ENCODE measurements around the gene LTA4H.

LTA4H gene

DNA sequence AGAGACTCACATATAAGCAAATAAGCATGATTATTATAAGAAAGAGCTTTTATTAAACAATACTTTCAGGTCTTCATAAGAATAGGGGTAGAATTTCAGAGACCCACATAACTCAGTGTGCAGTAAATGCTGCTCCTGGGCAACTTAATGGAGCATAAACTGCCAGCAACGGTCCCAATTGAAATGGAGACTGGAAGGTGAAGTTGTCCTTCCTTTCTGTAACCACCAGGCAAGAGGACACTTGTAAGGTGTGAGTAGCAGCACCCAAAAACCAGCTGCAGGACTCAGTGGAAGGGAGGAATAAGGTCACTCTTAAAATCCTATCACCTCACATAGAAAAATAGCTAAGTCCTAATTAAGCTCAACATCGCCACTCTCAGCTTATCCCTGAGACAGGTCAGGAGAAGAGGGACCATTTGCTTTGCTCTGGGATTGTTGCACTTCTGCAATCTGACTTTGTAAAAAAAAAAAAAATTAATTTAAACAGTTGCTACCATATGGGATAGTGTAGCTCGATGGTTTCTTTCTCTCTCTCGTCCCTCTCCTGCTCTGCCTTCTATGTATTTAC is 22.7 kb upstream of the LTA4H start:
- DNase-seq (ENCODE audit: low spot score), result no peak

DNA sequence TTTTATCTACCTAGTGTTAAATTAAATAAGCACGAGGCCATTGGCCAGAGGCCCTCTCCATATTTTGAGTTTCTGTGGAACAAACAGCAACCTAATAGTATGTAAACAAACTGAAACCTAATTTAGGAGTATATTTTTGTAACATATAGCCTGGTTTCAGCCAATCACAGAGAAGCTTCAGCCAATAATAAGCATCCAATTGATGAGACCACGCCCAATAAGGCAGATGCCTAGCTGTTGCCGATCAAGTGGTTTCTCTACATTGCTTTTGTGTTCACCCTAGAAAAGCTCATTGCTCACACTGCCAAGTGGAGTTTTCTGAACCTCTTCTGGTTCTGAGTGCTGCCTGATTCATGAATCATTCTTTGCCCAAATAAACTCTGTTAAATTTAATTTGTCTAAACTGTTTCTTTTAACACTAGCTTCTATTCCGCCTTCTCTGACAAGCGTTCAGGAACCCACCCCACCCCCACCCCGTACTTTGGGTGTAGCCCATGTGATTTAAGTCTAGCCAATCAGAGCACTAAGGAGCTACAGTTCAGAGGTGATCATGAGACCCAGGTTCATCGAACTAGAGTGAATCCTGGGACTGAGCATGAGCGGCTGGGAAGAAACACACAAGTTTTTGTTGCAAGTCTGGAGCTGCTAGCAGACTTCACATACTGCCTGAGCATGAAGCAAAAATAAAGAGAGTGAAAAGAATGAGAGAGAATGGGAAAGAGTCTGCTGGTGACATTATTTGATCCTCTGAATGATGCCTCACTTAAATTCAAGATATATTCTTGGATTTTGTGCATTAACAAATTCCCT is 21.5 kb upstream of the LTA4H start:
- no peak for DNase-seq (ENCODE audit: low spot score)

DNA sequence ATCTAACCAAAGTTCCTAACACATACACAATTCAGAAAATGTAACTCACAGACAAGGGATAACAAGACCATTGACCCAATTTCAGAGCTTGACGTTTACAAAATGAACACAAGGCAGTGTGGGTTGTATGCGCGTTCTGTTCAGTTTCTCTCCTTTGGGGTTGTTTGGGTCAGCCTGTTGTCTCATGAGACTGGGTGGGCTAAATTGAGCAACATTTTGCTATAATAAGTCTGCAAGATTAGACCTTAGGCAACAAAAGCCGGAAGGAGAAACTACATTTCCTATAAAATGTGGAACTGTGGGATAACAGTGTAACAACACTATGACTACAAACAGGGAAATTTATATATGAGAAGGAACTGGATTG is 18.8 kb upstream of the LTA4H start:
- no peak for DNase-seq (ENCODE audit: low spot score)

DNA sequence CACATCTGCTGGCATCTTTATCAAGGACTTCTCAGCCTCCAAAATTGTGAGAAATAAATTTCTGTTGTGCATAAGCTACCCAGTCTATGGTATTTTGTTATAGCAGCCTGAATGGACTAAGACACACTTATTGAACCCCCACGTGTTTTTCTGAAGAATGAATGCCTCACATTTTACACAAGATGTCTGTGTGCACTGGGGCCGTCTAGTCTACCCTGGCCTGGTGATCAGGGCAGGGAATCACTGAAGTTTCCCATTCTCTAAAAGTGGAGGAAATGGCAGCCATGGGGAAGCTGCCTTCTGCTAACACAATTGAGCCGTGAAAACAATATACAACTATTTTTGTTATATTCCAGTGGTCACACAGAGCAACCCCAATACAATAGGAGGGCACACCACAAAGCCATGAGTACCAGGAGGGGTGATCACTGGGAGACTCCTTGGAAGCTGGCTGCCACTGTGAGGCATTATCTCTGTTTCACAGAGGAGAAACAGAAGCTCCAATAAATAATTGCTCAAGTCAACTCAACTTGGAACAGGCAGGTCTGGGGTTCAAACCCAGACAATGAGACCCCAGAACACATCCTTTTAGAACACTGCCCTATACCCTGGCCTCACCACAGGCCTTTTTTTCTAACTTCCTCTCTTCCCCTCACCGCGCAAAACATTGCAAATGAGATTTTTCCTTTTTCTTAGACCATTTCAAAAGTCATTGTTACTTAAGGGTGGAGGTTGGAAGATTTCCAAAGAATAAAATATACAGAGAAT is 18.3 kb upstream of the LTA4H start:
- no peak for DNase-seq (ENCODE audit: low spot score)

DNA sequence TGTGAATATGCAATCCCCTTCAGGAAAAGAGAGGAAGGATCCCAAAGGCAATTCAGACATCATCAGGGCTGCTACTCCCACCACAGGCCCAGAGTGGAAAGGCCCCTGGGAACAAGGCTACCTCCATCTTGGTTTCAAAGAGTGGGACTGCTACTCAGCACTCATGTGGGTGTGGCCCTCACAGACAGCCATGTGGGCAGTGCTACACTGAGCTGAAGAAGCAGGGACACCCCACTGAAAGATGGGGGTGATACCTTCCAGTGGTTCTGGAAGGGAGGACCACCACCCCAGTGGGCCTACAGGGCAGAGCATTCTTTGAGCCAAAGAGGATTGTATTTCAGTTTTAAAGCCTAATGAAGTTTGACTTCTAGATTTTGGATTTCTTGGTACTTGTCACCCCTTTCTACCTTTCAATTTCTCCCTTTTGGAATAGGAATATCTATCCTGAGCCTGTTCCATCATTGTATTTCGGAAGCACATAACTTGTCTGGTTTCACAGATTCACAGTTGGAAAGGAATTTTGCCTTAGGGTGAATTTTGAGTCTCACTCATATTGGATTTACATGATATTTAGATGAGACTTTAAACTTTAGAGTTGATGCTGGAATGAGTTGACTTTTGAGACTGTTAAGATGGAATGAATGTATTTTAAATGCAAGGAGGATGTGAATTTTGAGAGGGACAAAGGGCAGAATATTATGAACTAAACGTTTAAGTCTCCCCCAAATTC is 16.5 kb upstream of the LTA4H start:
- DNase-seq (ENCODE audit: low spot score), result no peak

DNA sequence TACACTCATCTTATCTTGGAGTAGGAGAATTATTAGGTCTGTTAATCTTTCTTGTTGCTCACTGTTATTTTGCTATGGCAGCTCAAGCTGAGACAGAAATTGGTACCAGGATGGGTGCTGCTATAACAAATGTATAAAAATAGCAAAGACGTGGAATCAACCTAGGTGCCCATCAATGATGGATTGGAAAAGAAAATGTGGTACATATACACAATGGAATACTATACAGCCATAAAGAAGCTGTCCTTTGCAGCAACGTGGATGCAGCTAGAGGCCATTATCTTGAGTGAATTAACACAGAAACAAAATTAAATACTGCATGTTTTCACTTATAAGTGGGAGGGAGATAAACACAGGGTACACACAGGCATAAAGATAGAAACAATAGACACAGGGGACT is 14.8 kb upstream of the LTA4H start:
- no peak for DNase-seq (ENCODE audit: low spot score)

DNA sequence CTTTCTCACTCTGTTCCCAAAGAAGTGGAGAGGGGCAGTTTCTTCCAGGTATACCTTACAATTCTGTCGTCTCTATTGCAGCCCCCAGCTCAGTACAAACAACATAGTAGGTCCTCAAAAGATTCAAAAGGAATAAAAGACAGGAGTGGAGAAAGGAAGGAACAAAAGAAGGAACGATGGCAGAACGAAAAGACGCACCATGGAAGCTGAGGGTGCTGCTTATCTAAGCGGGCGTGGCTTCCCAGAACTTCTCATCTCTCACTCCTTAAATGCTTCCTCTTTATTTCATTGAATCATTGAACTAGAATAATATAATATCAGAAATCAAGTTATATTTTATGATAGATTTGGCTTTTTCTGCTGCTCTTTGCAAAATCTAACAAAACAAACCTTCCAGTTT is 13.7 kb upstream of the LTA4H start:
- DNase-seq (ENCODE audit: low spot score), result no peak

DNA sequence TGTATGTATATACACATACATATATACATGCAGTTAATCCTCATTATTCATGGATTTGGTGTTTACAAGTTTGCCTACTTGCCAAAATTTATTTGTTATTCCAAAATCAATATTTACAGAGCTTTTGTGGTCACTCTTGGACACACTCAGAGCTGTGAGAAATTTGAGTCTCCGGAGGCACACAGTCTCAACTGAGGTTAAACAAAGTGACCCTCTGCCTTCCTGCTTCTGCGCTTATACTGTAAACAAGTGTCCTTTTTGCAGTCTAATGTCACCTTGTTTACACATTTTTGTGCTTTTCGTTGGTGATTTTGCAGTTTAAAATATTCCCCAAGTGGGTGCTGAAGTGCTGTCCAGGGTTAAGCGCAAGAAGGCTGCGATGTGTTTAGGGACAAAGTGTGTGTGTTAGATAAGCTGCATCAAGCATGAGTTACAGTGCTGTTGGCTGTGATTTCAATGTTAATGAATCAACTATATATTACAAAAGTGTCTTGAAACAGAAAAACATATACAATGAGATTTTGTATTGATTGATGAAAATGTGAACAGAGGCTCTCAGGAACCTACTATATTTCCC is 13.1 kb upstream of the LTA4H start:
- DNase-seq (ENCODE audit: low spot score), result no peak

DNA sequence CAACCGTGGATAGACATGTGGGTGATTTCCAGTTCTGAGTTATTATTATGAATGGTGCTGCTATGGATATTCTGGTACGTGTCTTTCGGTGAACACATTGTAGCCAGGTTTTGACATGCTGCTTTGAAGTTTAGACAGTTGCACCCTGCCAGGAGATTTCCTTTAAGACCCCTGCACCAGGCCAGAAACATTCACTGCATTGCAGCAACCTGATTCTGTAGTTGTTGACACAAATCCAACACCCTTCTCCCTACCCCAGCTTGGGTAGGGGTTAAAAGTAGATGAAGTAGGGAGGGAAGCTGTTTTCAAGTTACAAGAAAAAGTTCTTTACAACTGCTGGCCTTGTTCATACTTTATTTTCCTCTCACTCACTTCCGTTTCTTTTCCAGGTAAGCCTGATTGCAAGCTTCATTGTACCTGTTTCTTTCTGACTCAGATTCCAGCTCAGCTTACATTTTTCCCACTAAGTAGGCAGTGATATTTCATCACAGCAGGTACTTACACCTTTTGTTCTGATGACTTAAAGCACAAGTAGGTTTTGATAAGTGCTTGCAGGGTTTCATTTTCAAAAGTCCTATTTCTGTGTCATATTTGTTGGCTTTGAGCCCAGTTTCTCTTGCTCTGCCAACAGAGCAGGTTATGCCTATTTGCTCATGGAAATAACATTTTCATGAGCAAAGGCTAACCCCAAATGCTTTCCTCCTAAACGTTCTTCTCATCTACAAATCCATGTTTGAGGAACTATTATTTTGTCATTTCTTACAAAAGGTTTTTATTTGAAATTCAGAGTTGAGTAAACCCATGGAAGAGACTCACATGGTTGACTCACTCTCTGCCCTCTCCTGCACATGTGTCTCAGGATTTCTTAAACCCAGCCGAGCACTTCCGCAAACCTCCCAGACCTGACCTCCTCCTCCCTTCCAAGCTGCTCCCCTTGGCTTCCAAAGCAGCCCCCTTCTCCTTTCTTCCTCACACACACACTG is 12.1 kb upstream of the LTA4H start:
- no peak for DNase-seq (ENCODE audit: low spot score)

DNA sequence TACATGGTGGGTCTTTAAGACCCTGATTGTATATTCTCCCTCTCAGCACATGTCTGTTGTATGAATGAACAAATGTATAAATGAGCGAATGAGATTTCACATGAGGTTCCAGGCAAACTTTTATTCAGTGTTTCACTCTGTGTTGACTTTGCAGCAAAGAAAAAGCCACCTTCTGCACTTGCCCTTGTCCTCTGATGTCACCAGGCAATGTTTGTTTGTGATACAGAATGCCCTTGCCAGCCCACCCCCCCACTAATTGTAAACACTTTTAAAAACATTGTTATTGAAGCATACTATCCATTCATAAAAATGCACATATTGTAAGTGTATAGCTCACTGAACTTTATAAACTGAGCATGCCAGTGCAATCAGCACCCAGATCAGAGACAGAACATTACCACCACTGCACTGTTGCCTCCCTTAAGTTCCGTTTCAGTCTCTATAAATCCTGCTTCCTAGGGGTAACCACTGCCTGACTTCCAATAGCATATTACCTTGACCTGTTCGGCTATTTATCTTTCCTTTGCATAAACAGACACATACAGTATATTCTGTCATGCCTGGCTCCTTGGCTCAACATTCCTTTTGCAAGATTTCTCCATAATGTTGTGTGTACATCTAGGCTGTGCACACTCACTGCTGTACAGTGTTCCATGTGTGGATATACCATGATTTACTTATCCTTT is 11.3 kb upstream of the LTA4H start:
- DNase-seq (ENCODE audit: low spot score), result no peak

DNA sequence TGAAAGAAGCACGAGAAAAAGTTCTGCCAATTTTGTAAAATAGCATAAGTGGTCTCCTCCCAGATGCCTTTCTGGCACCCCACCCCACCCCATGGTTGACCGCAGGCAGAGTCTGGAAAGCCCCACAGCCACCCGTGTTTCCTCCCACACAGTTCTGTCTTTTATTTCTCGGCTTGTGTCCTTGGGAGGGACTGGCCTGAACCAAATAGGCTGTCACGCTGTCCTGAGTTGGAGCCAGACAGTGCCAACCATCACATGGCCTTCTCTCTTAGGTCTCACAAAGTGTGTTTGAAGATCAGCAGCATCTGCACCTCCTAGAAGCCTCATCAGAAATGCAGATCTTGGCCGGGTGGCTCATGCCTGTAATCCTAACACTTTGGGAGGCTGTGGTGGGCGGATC is 10.2 kb upstream of the LTA4H start:
- no peak for DNase-seq (ENCODE audit: low spot score)

DNA sequence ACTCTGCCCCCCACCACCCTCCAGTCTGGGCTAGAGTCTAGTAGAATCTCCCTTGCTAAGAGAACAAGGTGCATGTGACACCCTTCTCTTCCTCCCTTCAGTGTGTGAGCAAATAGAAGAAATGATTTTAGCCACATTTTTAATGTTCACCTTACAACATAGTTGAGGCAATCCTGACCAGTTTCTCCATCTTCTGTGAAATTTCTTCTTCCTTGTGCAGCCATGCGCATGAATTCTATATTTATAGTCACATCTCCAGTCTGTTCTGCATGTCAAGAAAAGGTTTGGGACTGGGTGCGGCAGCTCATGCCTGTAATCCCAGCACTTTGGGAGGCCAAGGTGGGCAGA is 9.5 kb upstream of the LTA4H start:
- no peak for DNase-seq (ENCODE audit: low spot score)

DNA sequence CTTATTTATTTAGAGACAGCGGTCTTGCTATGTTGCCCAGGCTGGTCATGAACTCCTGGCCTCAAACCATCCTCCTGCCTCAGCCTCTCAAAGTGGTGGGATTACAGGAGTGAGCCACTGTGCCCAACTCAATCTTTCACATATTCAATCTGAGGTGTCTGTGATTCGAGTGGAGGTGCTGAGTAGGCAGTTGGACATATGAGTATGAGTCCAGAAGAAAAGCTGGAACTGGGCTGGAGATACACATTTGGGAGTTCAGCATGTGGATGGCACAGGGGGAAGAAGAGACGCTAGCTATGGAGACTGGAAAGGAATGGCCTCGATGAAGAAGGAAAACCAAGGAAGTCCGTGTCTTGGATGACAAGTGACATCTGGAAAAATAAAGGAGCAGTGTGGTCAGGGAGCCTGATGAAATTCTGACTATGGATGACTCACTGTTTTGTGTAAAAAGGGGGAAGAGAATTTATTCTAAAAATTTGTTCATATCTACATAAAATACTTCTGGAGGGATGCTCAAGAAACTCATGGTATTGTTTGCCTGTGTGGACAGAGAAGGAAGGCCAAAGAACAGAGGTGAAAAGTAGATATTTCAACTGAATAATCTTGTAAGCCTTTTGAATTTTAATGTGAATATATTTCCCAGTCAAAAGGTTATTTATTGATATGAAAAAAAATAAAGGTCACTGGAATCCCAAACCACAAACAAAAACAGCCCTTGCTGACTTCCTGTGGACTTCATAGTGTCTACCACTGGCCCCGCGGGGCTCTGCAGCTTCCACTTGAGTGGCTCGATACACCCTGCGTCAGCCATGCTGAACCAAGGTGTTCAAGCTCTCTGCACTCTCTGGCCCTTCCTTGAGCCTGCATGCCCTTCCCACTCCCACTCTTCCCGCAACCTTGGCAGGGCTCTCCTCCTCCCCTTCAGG is 8.9 kb upstream of the LTA4H start:
- no peak for DNase-seq (ENCODE audit: low spot score)

DNA sequence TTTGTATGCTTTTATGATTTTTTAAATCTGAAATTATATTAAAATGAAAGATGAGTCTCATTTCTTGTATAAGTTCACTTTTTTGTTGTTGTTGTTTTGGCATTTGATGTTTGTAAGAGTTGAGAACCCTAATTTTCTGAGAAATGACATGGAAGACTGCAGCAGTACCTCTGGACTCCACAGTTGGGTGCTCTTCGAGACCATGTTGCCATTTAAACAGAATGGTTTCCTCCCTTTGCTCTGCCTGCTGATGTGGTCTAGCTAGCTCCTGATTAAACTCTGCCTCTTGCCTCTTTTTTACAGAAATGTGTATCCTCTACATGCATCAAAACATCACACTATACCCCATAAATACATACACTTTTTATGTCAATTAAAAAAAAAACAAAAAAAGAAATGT is 5.8 kb upstream of the LTA4H start:
- DNase-seq (ENCODE audit: low spot score), result no peak

DNA sequence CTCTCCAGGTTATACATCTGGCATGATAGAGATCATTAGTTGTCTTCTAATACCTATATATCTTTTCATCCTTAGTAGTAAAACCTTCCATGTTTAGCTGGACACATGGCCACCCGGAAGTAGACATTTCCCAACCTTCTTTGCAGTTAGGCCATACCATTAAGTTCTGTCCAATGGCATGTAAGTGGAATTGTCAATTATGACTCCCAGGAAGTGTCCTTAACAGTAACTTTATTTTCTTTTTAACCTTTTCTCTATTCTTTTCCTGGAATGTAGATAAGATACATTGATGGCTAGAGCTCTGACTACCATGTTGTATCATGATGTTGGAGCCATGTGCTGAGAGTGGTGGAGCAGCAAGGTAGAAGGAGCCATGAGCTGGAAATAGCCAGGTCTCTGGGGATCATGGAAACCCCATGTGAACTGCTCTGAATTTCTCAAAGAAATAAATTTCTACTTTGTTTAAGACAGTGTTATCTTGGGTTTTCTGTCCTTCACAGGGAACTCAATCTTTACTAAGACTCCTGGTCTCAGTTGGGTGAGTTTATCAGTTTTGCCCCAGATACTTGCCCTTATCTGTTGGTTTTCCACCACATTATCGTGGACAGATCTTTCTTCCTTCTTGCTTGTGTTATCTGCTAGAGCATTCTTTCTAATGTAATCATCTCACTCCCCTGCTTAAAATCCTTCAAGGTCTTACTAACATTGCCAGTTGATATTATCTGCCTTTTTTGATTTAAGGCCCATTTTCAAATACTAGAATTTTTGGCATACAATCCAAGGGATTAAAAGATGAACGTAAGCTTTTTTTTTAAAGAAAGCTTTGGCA is 5.1 kb upstream of the LTA4H start:
- no peak for DNase-seq (ENCODE audit: low spot score)

DNA sequence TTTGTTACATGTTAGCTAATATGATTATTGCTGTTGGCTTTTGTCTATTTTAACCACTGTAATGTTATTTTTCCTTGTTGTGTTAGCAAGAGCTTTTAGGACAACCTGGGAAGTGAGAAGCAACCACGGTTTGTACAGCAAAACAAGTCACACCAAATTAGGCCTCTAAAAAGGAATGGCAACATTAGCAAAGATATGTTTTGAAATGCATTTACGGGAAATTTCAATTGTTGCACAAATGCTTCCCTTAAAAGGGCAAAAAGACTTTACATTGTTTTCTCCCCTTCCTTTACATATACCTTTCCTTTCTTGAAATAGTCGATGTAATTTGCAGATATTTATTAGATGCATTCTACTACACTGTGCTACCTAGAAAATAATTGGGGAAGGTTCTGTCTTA is 4.1 kb upstream of the LTA4H start:
- no peak for DNase-seq (ENCODE audit: low spot score)

DNA sequence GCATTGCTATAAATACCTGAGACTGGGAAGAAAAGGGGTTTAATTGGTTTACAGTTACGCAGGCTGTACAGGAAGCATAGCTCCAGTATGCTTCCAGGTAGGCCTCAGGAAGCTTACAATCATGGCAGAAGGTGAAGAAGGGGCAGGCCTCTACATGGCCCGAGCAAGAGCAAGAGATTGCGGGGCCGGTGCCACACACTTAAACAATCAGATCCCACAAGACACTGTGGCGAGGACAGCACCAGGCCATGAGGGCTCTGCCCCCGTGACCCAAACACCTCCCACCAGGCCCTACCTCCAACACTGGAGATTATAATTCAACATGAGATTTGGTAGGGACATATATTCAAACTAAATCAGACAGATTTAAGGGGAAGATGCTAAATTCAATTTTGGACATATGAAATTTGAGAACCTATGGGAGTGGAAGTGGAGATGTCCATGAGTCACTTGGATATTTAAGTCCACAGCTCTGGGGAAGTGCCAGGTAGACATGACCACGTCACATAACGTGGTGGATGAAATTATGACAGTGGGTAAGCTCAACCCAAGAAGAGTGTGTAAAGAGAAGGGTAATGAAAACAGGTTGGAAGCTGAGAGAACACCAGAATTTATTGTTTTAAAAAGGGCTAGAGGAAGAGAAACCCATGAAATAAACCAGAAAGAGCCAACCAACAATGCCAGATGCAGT is 1.5 kb upstream of the LTA4H start:
- no peak for DNase-seq (ENCODE audit: low spot score)
